Measurements from ENCODE around the gene DPYSL5.

GRCh38 chr2:26905341-26906198 is 57.6 kb downstream of the DPYSL5 start:
- TF ChIP-seq CTCF (conservative IDR thresholded peaks at IDR 0.05 in 1 of 2, IDR thresholded peaks at IDR 0.05 in 1 of 2; ENCODE audit: low read depth in 1 of 2, low read length in 2 of 2), result no peak
- no peak for TF ChIP-seq EZH2 (IDR thresholded peaks at IDR 0.05; ENCODE audit: low read length, missing control alignments)
